ENCODE measurements around the gene LRP2.

DNA sequence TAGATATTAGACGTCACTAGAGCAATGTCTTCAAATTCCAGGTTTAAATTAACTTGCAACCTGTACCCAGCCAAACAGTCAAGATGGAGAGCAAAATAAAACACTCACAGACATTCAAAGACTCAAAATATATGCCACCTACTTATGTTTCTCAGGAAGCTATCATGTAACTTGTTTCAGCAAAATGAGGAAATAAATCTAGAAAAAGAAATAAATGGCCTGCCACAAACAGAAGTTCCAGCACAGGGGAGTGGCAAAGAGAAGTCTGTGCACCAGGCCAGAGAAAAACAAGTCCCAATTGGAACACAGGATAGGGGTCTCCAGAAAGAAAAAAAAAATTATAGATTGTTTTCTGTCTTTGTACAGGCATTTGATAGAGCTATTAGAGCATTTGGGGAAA is 96.7 kb downstream of the LRP2 start:
- no peak for TF ChIP-seq YY1 (IDR thresholded peaks at IDR 0.05; ENCODE audit: insufficient read depth, insufficient read length)
- TF ChIP-seq SUZ12 (IDR thresholded peaks at IDR 0.05; ENCODE audit: extremely low read depth, insufficient read depth, insufficient read length): no peak
